GM19324 (cell line): ENCODE data around the gene WDR1.

Experiments
- ATAC-seq: cut with Tn5 transposase; IDR thresholded peaks from one replicate; pipeline ENCODE4 v1.9.1; 2021; ENCODE audit warnings: mild to moderate bottlenecking, moderate library complexity; ENCODE audit not compliant: unreplicated experiment, low FRiP score

The WDR1 gene

DNA sequence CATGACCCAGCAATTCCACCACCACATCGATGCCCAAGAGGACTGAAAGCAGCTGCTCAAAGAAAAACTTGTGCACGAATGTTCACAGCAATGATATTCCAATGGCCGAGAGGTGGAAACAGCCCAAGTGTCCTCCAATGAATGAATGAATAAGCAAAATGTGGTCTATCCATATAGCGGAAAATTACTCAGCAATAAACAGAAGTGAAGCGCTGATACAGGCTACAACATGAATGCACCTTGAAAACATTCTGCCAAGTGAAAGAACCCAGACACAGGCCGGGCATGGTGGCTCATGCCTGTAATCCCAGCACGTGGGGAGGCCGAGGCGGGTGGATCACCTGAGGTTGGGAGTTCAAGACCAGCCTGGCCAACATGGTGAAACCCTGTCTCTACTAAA lies 90.1 kb downstream of the WDR1 start:
- no peak for ATAC-seq

- no peak for ATAC-seq
These were observed 91.3 kb downstream of the WDR1 start for GRCh38 chr4:10025230-10025806.
